Colonic mucosa (tissue), 4 donors: ENCODE data around the gene DENND1B. TPM values are rescaled to one million over a fixed set of nuclear protein-coding genes. Genes with fewer than 3 reads are reported as not detected.

Experiments
- DNase-seq: peaks from one replicate; pipeline ENCODE4 v3.0.0-alpha.2; 2020
- H3K27ac ChIP-seq: fragments of 200-600 bp; one replicate; pipeline ENCODE4 v1.8.0; 2021
- H3K27me3 ChIP-seq: fragments of 200-600 bp; one replicate; pipeline ENCODE4 v1.8.0; 2021
- H3K36me3 ChIP-seq: fragments of 200-600 bp; one replicate; pipeline ENCODE4 v1.8.0; 2021
- H3K4me1 ChIP-seq: fragments of 200-600 bp; one replicate; pipeline ENCODE4 v1.8.0; 2021; ENCODE audit warnings: mild to moderate bottlenecking
- H3K4me3 ChIP-seq: fragments of 200-600 bp; one replicate; pipeline ENCODE4 v1.8.0; 2021
- H3K9ac ChIP-seq, 2 donors: one replicate each; pipeline ENCODE4 v1.7.0; 2013; ENCODE audit warnings: control low read depth in 2 of 2, low read depth in 2 of 2, low read length in 2 of 2
- H3K9me3 ChIP-seq: fragments of 200-600 bp; one replicate; pipeline ENCODE4 v1.8.0; 2021
- CTCF ChIP-seq: fragments of 200-600 bp; IDR thresholded peaks from one replicate; pipeline ENCODE4 v1.8.0; 2022; ENCODE audit warnings: antibody characterized with exemption, mild to moderate bottlenecking
- intact Hi-C: fragments of 100-400 bp; cut with DNase I; formaldehyde crosslinking; loops from one replicate; pipeline ENCODE4 v1.14.1; 2022
- total RNA-seq, 2 donors: library from RNA; stranded (reverse); fragmentation: NEBNext Ultra II Directional in 1 of 2; extraction: Animal tissue kit (Norgen Biotek cat#: 25700) in 1 of 2; gene quantifications; one replicate each; pipeline ENCODE4 v1.2.1, GENCODE V29; 2021
- donor health status: healthy.
- donor health status: DM: no; HTN: no; CAD: no.
- donor health status: DM: no; HTN: no; CAD: no.

The DENND1B gene
- total RNA-seq, 2 donors from 2014 or later = 19.5 to 25.7 TPM

GRCh38 chr1:197632005-197632404 is 143.3 kb downstream of the DENND1B start:
- intact Hi-C loops = no loop called here
- no peaks in the 10 kb centered on the region for H3K9me3 ChIP-seq
- no peak for TF ChIP-seq CTCF
- no peaks in the 10 kb centered on the region for H3K36me3 ChIP-seq
- H3K27ac ChIP-seq = no peak overlapping the region
- no peak for DNase-seq
- H3K4me1 ChIP-seq = no peaks in the 10 kb centered on the region
- no peak overlapping the region for H3K9ac ChIP-seq
- H3K27me3 ChIP-seq = no peaks in the 10 kb centered on the region
- H3K4me3 ChIP-seq = no peak overlapping the region

GRCh38 chr1:197622371-197622770 is 152.9 kb downstream of the DENND1B start:
- intact Hi-C loops = no loop called here
- TF ChIP-seq CTCF = no peak
- H3K9ac ChIP-seq = no peak overlapping the region
- no peaks in the 10 kb centered on the region for H3K36me3 ChIP-seq
- peaks cover 6% of the 10 kb centered on the region for H3K4me1 ChIP-seq
- DNase-seq = no peak
- no peaks in the 10 kb centered on the region for H3K27me3 ChIP-seq
- H3K27ac ChIP-seq = no peak overlapping the region
- H3K4me3 ChIP-seq = no peak overlapping the region
- H3K9me3 ChIP-seq = no peaks in the 10 kb centered on the region

GRCh38 chr1:197621761-197622160 is 153.5 kb downstream of the DENND1B start:
- Histone ChIP-seq H3K36me3 (no peaks in the 10 kb centered on the region), H3K4me1 (peaks cover 6% of the 10 kb centered on the region), H3K27ac (no peak overlapping the region), H3K27me3 (no peaks in the 10 kb centered on the region), H3K9me3 (no peaks in the 10 kb centered on the region), H3K4me3 (no peak overlapping the region), H3K9ac (no peak overlapping the region)
- no peak for DNase-seq
- intact Hi-C loops = no loop called here
- TF ChIP-seq CTCF = no peak

GRCh38 chr1:197620714-197621163 is 154.5 kb downstream of the DENND1B start:
- H3K27ac ChIP-seq = no peak overlapping the region
- H3K27me3 ChIP-seq = no peaks in the 10 kb centered on the region
- peaks cover 6% of the 10 kb centered on the region for H3K4me1 ChIP-seq
- intact Hi-C loops = no loop called here
- no peak overlapping the region for H3K4me3 ChIP-seq
- no peaks in the 10 kb centered on the region for H3K9me3 ChIP-seq
- no peak overlapping the region for H3K9ac ChIP-seq
- H3K36me3 ChIP-seq = no peaks in the 10 kb centered on the region
- TF ChIP-seq CTCF = no peak
- no peak for DNase-seq

GRCh38 chr1:197619008-197619640 is 156.2 kb downstream of the DENND1B start:
- no peak for TF ChIP-seq CTCF
- intact Hi-C loops = loop anchor here (5.0 kb wide), 2 partner anchors 248 to 298 kb away; partner anchors contain the start of gene LHX9
- Histone ChIP-seq H3K9ac (no peak overlapping the region), H3K9me3 (no peaks in the 10 kb centered on the region), H3K36me3 (no peaks in the 10 kb centered on the region), H3K27me3 (no peaks in the 10 kb centered on the region), H3K4me3 (no peak overlapping the region), H3K4me1 (peaks cover 6% of the 10 kb centered on the region), H3K27ac (no peak overlapping the region)
- DNase-seq = no peak
